Head of caudate nucleus (tissue), 42 donors: Measurements from ENCODE around the gene TRMT61A.
A peak's percentile ranks its signal among the peaks of the same experiment; 100 is the strongest.

ENCODE experiments used
- DNase-seq, 42 donors: peaks; one replicate each; pipeline versions ENCODE4 v3.0.0 to v3.0.0-alpha.2; 2020 to 2021; ENCODE audit warnings: mixed read lengths in 7 of 42
- intact Hi-C: fragments of 100-400 bp; cut with DNase I; formaldehyde crosslinking; loops from one replicate; pipeline ENCODE4 v1.15.0; 2022

TRMT61A gene

DNA sequence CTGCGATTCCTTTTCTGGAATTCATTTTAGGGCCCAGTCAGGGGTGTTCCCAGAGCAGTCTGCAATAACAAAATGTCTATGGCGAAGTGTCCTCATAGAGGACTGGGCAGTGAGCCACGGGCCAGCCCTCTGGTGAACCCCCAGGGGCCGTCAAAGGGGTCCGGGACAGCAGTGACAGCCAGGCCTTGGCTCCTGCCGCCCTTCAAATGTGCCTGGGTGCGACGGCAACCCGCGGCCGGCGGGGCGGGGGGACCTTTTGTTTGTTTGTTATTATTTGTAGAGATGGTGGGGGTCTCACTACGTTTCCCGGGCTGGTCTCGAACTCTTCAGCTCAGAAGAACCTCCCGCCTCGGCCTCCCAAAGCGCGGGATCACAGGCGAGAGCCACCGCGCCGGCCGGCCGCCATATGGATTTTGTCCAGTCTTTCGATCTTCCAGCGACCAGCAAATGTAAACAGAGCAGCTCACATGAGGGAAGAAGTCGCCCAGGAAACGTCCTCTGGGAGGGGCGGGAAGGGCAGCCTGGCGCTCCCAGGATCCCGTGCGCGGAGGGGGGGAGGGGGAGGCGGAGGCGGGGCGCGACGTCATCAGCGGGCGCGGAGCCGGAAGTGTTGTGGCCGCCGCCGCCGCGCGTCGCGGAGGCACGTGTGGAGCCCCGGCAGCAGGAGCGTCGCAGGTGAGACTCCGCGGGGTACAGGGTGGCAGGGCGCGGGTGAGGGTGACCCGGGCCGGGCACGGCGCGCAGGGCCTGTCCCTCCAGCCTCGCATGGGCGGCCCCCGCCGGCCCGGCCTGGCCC lies at the start of gene TRMT61A:
Gene TRMT61A, plus strand, starts transcription at position 610 of the 796 bp plus-strand sequence. CDS start 783 bp downstream, outside the sequence.
- intact Hi-C loops, result no loop called here
- DNase-seq, result peak; percentile 77 to 95 (median 87)

DNA sequence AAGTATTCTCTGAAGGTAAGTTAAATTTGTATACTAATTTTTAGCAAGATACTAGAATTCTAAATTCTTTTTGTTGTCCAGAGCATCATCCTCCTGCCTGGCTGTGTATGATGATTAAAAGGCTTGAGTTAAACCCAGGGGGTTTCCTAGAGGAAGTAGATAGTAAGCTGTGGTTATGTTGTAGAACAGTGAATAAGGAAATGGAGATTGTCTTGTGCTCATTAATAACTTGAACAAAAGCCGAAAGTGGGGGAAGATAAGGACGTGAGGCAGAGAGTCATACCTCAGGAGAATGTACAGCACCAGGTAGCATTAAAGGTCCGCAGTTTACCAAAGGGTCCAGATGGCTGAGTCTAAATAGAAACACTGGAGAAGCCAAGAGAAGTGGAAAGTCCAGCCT lies 48.4 kb upstream of the TRMT61A start:
- DNase-seq, result no peak
- intact Hi-C loops, result no loop called here

DNA sequence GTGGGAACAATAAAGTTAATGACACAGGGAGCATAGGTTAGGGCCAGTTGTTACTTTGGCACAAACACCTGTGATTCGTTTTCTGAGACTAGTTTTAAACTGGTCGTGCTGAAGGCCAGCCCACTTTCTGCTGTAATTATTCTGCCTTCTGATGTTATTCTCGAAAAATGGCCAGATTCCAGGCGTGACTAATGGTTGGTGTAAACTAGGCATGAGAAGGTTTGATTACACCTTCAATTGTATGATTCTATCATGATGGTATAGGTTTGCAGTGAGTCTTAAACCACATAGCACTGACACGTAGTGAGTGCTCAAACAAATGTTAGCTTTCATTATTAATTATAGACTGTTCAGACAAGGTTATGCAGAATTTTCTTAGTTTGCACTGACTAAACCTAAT lies 45.4 kb upstream of the TRMT61A start:
- DNase-seq, result no peak
- intact Hi-C loops, result no loop called here

DNA sequence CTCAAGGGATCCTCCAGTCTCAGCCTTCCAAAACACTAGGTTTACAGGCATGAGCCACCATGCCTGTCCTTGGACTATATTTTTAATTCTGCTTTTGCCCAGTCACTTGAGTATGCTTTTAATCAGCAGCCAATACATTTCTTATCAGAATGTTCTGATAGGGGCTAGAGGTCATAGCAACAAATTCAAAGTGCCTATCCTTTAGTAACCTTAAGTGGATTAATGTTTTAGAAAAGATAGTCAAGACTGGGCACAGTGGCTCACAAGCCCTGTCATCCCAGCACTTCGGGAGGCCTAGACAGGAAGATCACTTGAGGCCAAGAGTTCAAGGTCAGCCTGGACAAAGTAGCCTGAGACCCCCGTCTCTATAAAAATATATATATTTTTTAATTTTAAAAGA lies 43.5 kb upstream of the TRMT61A start:
- DNase-seq, result no peak
- intact Hi-C loops, result no loop called here

GRCh38 chr14:103488071-103488470 lies 40.9 kb upstream of the TRMT61A start:
- no peak for DNase-seq
- intact Hi-C loops, result no loop called here

- intact Hi-C loops, result no loop called here
- DNase-seq, result no peak
Measured at GRCh38 chr14:103488960-103489359, 40.0 kb upstream of the TRMT61A start.

- DNase-seq, result no peak
- intact Hi-C loops, result loop anchor here (10.0 kb wide), 1 partner anchor 55 kb away; no protein-coding TSS in a partner anchor
Measured at GRCh38 chr14:103489621-103490020, 39.4 kb upstream of the TRMT61A start.

DNA sequence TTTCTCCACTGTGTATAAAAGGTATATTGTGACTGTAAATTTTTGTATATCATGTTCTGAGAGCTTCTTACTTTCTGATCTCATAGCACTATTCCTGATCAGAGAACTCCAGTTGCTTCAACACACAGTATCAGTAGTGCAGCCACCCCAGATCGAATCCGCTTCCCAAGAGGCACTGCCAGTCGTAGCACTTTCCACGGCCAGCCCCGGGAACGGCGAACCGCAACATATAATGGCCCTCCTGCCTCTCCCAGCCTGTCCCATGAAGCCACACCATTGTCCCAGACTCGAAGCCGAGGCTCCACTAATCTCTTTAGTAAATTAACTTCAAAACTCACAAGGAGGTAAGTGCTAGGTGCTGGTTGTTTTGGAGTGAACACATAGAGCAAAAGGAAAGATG lies 37.3 kb upstream of the TRMT61A start:
- intact Hi-C loops, result loop anchor here (10.0 kb wide), 1 partner anchor 53 kb away; no protein-coding TSS in a partner anchor
- DNase-seq, result no peak

GRCh38 chr14:103492156-103492925 lies 36.7 kb upstream of the TRMT61A start:
- intact Hi-C loops, result loop anchor here (10.0 kb wide), 1 partner anchor 52 kb away; no protein-coding TSS in a partner anchor

GRCh38 chr14:103495854-103496253 lies 33.1 kb upstream of the TRMT61A start:
- intact Hi-C loops, result loop anchor here (10.0 kb wide), 1 partner anchor 49 kb away; no protein-coding TSS in a partner anchor
- no peak for DNase-seq

More at GRCh38 chr14:103492156-103492925, 36.7 kb upstream of the TRMT61A start:
- no peak for DNase-seq

DNA sequence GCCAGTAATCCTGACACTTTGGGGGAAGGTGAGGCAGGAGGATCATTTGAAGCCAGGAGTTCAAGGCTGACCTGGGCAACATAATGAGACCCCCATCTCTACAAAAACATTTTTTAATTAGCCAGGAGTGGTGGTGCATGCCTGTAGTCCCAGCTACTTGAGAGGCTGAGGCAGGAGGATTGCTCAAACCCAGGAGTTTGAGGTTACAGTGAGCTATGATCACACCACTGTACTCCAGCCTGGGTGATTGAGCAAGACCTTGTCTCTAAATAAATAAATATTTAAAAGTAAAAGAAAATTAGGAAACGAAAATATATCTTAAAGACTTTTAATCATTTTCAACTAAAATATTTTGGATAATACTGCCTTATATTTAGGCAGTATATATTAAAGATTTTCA lies 32.2 kb upstream of the TRMT61A start:
- intact Hi-C loops, result loop anchor here (10.0 kb wide), 1 partner anchor 48 kb away; no protein-coding TSS in a partner anchor
- DNase-seq, result peak in 1 of 42 donors; percentile 13

GRCh38 chr14:103499709-103500108 lies 29.3 kb upstream of the TRMT61A start:
- intact Hi-C loops, result loop anchor here (10.0 kb wide), 1 partner anchor 45 kb away; no protein-coding TSS in a partner anchor
- DNase-seq, result peak in 2 of 42 donors; percentile 23 to 34

DNA sequence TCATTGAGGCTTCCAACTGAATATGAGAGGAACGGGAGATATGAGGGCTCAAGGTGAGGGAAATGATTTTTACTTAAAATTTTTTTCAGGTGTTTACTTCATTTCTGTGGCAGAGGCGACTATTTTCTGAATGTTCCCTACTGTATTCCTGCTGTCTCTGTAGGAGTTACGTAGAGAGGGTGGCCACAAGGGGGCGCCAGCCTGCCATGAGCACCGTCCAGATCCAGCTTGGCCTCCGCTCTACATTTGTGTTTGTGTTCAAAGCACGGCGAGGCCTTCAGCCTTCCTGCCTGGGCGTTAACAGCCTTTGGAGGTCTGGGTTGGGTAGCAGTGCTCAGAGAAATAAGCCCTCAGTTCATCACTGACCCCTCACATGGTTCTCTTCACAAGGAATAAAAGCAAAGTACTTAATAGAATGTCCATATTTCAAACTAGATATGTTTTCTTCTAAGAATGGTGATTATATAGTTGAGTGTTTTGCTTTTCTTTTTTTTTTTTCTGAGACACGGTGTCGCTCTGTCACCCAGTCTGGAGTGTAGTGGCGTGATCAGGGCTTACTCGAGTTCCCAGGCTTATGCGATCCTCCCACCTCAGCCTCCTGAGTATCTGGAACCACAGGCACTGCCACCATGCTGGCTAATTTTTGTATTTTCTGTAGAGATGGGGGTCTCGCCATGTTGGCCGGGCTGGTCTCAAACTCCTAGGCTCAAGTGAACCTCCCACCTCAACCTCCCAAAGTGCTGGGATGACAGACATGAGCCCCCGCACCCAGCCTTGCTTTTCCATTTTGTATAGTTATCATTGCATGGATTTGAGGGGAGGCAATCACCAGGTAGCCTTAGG lies 28.6 kb upstream of the TRMT61A start:
- DNase-seq, result peak; percentile 91 to 98 (median 96)
- intact Hi-C loops, result no loop called here

DNA sequence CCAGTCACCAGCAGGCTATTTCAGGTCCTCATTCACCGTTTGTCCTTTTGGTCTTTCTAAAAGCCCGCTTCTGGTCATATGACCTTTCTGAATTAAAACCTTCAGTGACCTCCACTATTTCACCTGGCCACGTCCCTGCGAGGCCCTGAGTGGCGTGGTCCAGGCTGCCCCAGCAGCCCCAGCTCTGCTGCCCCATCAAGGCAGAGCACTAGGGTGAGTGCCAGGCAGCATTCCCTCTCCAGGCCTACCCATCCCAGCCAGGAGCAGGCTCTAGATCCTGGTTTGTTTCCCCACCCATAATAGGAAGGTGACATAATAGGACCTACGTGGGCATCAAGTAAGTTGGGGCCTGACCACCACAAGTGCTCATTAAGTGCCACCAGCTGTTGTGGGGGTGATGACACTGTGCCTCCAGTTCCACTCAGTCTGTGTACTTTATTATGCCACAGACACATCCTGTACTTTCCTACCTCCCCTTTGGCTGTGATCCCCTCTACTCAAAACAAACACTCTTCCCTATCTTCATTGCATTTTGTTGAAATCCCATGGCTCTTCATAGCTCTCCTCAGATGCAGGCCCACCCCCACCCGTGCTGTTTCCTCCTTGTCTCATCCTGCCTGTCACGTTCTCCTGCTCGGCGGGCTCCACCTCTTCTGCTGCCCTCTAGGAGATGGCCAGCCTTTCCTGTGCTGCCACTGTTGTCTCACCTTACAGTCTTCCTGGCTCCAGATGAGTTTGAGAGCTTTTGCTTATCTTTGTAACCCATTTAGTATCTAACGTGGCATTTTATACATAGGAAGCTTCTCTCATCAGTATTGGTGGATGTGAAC lies 27.7 kb upstream of the TRMT61A start:
- DNase-seq, result peak in 4 of 42 donors; percentile 7 to 34 (median 20)
- intact Hi-C loops, result no loop called here

GRCh38 chr14:103501921-103502669 lies 26.9 kb upstream of the TRMT61A start:
- intact Hi-C loops, result no loop called here
- peak in 4 of 42 donors; percentile 13 to 35 (median 20) for DNase-seq

DNA sequence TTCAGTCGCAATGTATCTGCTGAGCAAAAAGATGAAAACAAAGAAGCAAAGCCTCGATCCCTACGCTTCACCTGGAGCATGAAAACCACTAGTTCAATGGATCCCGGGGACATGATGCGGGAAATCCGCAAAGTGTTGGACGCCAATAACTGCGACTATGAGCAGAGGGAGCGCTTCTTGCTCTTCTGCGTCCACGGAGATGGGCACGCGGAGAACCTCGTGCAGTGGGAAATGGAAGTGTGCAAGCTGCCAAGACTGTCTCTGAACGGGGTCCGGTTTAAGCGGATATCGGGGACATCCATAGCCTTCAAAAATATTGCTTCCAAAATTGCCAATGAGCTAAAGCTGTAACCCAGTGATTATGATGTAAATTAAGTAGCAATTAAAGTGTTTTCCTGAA lies 26.1 kb upstream of the TRMT61A start:
- intact Hi-C loops, result no loop called here
- DNase-seq, result peak in 5 of 42 donors; percentile 9 to 31 (median 24)

GRCh38 chr14:103503296-103503695 lies 25.7 kb upstream of the TRMT61A start:
- intact Hi-C loops, result no loop called here

More at GRCh38 chr14:103503296-103503695, 25.7 kb upstream of the TRMT61A start:
- peak in 6 of 42 donors; percentile 7 to 36 (median 18) for DNase-seq
